Measurements from ENCODE around the gene GRIK1. TPM values are rescaled to one million over a fixed set of nuclear protein-coding genes. Genes with fewer than 3 reads are reported as not detected.

Gene GRIK1
- polyA plus RNA-seq, 1 donor (not counting 4 experiments of a cell fraction or from before 2014, with no cell fraction given) = not detected

GRCh38 chr21:29649406-29649814 is 290.4 kb downstream of the GRIK1 start:
- dilution Hi-C loops (cut with MboI; ENCODE audit: extremely low pct_ligation_motif_present, low sequenced_read_pairs) = no loop called here
- H2AFZ ChIP-seq (ENCODE audit: control insufficient read depth, low read length) = no peak overlapping the region
- no peaks in the 10 kb centered on the region for H3K36me3 ChIP-seq (ENCODE audit: control insufficient read depth in 2 of 2, extremely low read depth in 1 of 2, insufficient read depth in 2 of 2, low read length in 2 of 2)
- TF ChIP-seq CTCF (optimal IDR thresholded peaks at IDR 0.05 in 1 of 3, IDR thresholded peaks at IDR 0.05 in 1 of 3, conservative IDR thresholded peaks at IDR 0.05 in 1 of 3; ENCODE audit: extremely low read depth in 1 of 3, insufficient read depth in 2 of 3, low read length in 3 of 3) = no peak
- no peak for TF ChIP-seq EZH2 (IDR thresholded peaks at IDR 0.05; ENCODE audit: low read length)
- no peaks in the 10 kb centered on the region for H3K9me3 ChIP-seq (ENCODE audit: control insufficient read depth, low read depth, low read length)
- FAIRE-seq (no peak), DNase-seq (ENCODE audit: low read depth, low spot score) (no peak)
- H3K9me1 ChIP-seq (ENCODE audit: control insufficient read depth, extremely low read depth, insufficient read depth, low read length) = no peaks in the 10 kb centered on the region
- no peak overlapping the region for H3K27ac ChIP-seq (ENCODE audit: control insufficient read depth, insufficient read depth, low read length)
- H3K9ac ChIP-seq (ENCODE audit: control insufficient read depth, extremely low read depth, insufficient read depth, low read length) = no peak overlapping the region
- no peaks in the 10 kb centered on the region for H4K20me1 ChIP-seq (ENCODE audit: control insufficient read depth, extremely low read depth, insufficient read depth, low read length)
- no peak overlapping the region for H3K4me2 ChIP-seq (ENCODE audit: control insufficient read depth, extremely low read depth, insufficient read depth, low read depth, low read length)
- H3K4me3 ChIP-seq (ENCODE audit: control insufficient read depth in 2 of 3, extremely low read depth in 1 of 3, insufficient read depth in 2 of 3, low read depth in 1 of 3, low read length in 3 of 3) = no peak overlapping the region
- no peaks in the 10 kb centered on the region for H3K27me3 ChIP-seq (ENCODE audit: control insufficient read depth, extremely low read depth, insufficient read depth, low read length)
- H3K79me2 ChIP-seq (ENCODE audit: control insufficient read depth, insufficient read depth, low read length) = no peaks in the 10 kb centered on the region
- H3K4me1 ChIP-seq (ENCODE audit: control insufficient read depth, extremely low read depth, insufficient read depth, low read length) = no peaks in the 10 kb centered on the region

DNA sequence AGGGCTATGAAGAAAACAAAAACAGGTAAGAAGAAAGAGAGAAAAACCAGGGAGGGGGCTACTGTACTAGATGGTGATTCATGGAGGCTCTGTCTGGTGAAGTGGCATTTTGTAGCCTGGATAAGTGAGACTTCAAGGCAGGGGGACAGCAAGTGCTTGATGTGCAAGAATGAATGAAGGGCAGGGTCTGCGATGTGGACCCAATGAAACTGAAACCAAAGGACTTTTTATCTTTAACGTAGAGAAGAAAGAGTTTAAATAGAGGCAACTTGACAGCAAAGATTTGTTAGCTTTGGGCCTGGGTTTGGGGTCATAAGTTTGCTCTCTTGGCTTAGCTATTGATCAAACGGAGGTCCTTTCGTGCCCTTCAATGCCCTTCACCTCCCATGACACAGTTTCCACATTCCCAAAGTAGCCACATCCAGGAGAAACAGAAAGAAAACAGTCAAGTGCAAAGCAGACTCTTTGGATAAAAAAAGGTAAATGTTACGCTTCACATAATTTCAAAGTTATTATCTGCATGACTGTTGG is 291.0 kb downstream of the GRIK1 start:
- H4K20me1 ChIP-seq (ENCODE audit: control insufficient read depth, extremely low read depth, insufficient read depth, low read length) = no peaks in the 10 kb centered on the region
- no peaks in the 10 kb centered on the region for H3K36me3 ChIP-seq (ENCODE audit: control insufficient read depth in 2 of 2, extremely low read depth in 1 of 2, insufficient read depth in 2 of 2, low read length in 2 of 2)
- no peak overlapping the region for H3K4me2 ChIP-seq (ENCODE audit: control insufficient read depth, extremely low read depth, insufficient read depth, low read depth, low read length)
- no peaks in the 10 kb centered on the region for H3K27me3 ChIP-seq (ENCODE audit: control insufficient read depth, extremely low read depth, insufficient read depth, low read length)
- DNase-seq (ENCODE audit: low read depth, low spot score) (no peak), FAIRE-seq (no peak)
- dilution Hi-C loops (cut with MboI; ENCODE audit: extremely low pct_ligation_motif_present, low sequenced_read_pairs) = no loop called here
- no peaks in the 10 kb centered on the region for H3K79me2 ChIP-seq (ENCODE audit: control insufficient read depth, insufficient read depth, low read length)
- H3K9me1 ChIP-seq (ENCODE audit: control insufficient read depth, extremely low read depth, insufficient read depth, low read length) = no peaks in the 10 kb centered on the region
- no peaks in the 10 kb centered on the region for H3K4me1 ChIP-seq (ENCODE audit: control insufficient read depth, extremely low read depth, insufficient read depth, low read length)
- no peak overlapping the region for H2AFZ ChIP-seq (ENCODE audit: control insufficient read depth, low read length)
- TF ChIP-seq CTCF (optimal IDR thresholded peaks at IDR 0.05 in 1 of 3, IDR thresholded peaks at IDR 0.05 in 1 of 3, conservative IDR thresholded peaks at IDR 0.05 in 1 of 3; ENCODE audit: extremely low read depth in 1 of 3, insufficient read depth in 2 of 3, low read length in 3 of 3) = no peak
- no peak for TF ChIP-seq EZH2 (IDR thresholded peaks at IDR 0.05; ENCODE audit: low read length)
- H3K9me3 ChIP-seq (ENCODE audit: control insufficient read depth, low read depth, low read length) = no peaks in the 10 kb centered on the region
- no peak overlapping the region for H3K27ac ChIP-seq (ENCODE audit: control insufficient read depth, insufficient read depth, low read length)
- no peak overlapping the region for H3K9ac ChIP-seq (ENCODE audit: control insufficient read depth, extremely low read depth, insufficient read depth, low read length)
- H3K4me3 ChIP-seq (ENCODE audit: control insufficient read depth in 2 of 3, extremely low read depth in 1 of 3, insufficient read depth in 2 of 3, low read depth in 1 of 3, low read length in 3 of 3) = no peak overlapping the region

Measured in keratinocyte (primary cell).